GM12865 (cell line): Measurements from ENCODE around the gene RELL1.
A peak's percentile ranks its signal among the peaks of the same experiment; 100 is the strongest.

Experiments
- DNase-seq: peaks from one replicate; pipeline ENCODE4 v3.0.0; 2010; ENCODE audit warnings: low read depth
- H3K4me3 ChIP-seq: 2 replicates; pipeline ENCODE4 v1.5.1; 2011; ENCODE audit warnings: mild to moderate bottlenecking, low read depth, low read length, control low read depth
- CTCF ChIP-seq: IDR thresholded peaks from 2 replicates; pipeline ENCODE4 v1.5.1; 2011; ENCODE audit warnings: low read length, control low read depth, low read depth, inconsistent platforms; ENCODE audit not compliant: insufficient read depth; ENCODE audit errors: missing control alignments

The RELL1 gene

GRCh38 chr4:37615059-37615719 lies 71.0 kb downstream of the RELL1 start:
- no peak for TF ChIP-seq CTCF
- no peak for DNase-seq
- H3K4me3 ChIP-seq = no peak overlapping the region

- H3K4me3 ChIP-seq = no peak overlapping the region
- no peak for TF ChIP-seq CTCF
- no peak for DNase-seq
Measured at GRCh38 chr4:37612811-37613210, 73.4 kb downstream of the RELL1 start.

GRCh38 chr4:37609626-37610025 lies 76.5 kb downstream of the RELL1 start:
- no peak for TF ChIP-seq CTCF
- H3K4me3 ChIP-seq = no peak overlapping the region
- no peak for DNase-seq

- no peak for DNase-seq
- H3K4me3 ChIP-seq = no peak overlapping the region
- TF ChIP-seq CTCF = no peak
Measured at GRCh38 chr4:37607018-37607417, 79.2 kb downstream of the RELL1 start.

- no peak for TF ChIP-seq CTCF
- H3K4me3 ChIP-seq = no peak overlapping the region
- DNase-seq = no peak
Measured at GRCh38 chr4:37605843-37606565, 80.2 kb downstream of the RELL1 start.

- no peak overlapping the region for H3K4me3 ChIP-seq
- DNase-seq = peak; percentile 4
- no peak for TF ChIP-seq CTCF
Measured at GRCh38 chr4:37604461-37604860, 81.7 kb downstream of the RELL1 start.
